ENCODE measurements around the gene FBXO38.

FBXO38 gene

GRCh38 chr5:148382961-148383360, 797 bp upstream of the FBXO38 start:
- no peak for DNase-seq (ENCODE audit: low read depth in 2 of 2, low spot score in 1 of 2)

GRCh38 chr5:148384380-148384737, 601 bp downstream of the FBXO38 start:
- no peak for DNase-seq (ENCODE audit: low read depth in 2 of 2, low spot score in 1 of 2)

- DNase-seq (ENCODE audit: low read depth in 2 of 2, low spot score in 1 of 2): no peak
Observed at GRCh38 chr5:148385094-148385493, 1.3 kb downstream of the FBXO38 start.

- no peak for DNase-seq (ENCODE audit: low read depth in 2 of 2, low spot score in 1 of 2)
Observed at GRCh38 chr5:148386041-148386440, 2.3 kb downstream of the FBXO38 start.

- no peak for DNase-seq (ENCODE audit: low read depth in 2 of 2, low spot score in 1 of 2)
Observed at GRCh38 chr5:148387325-148387724, 3.6 kb downstream of the FBXO38 start.

GRCh38 chr5:148388696-148389095, 4.9 kb downstream of the FBXO38 start:
- DNase-seq (ENCODE audit: low read depth in 2 of 2, low spot score in 1 of 2): no peak

GRCh38 chr5:148390914-148391313, 7.2 kb downstream of the FBXO38 start:
- no peak for DNase-seq (ENCODE audit: low read depth in 2 of 2, low spot score in 1 of 2)

GRCh38 chr5:148391422-148391821, 7.7 kb downstream of the FBXO38 start:
- DNase-seq (ENCODE audit: low read depth in 2 of 2, low spot score in 1 of 2): no peak

GRCh38 chr5:148393390-148393741, 9.6 kb downstream of the FBXO38 start:
- DNase-seq (ENCODE audit: low read depth in 2 of 2, low spot score in 1 of 2): no peak

GRCh38 chr5:148394587-148395019, 10.8 kb downstream of the FBXO38 start:
- DNase-seq (ENCODE audit: low read depth in 2 of 2, low spot score in 1 of 2): no peak

GRCh38 chr5:148395031-148395430, 11.3 kb downstream of the FBXO38 start:
- DNase-seq (ENCODE audit: low read depth in 2 of 2, low spot score in 1 of 2): no peak

- DNase-seq (ENCODE audit: low read depth in 2 of 2, low spot score in 1 of 2): no peak
Observed at GRCh38 chr5:148397968-148398595, 14.3 kb downstream of the FBXO38 start.

GRCh38 chr5:148398698-148399121, 15.0 kb downstream of the FBXO38 start:
- no peak for DNase-seq (ENCODE audit: low read depth in 2 of 2, low spot score in 1 of 2)

- DNase-seq (ENCODE audit: low read depth in 2 of 2, low spot score in 1 of 2): no peak
Observed at GRCh38 chr5:148401604-148402003, 17.8 kb downstream of the FBXO38 start.

GRCh38 chr5:148403344-148403743, 19.6 kb downstream of the FBXO38 start:
- DNase-seq (ENCODE audit: low read depth in 2 of 2, low spot score in 1 of 2): no peak

- DNase-seq (ENCODE audit: low read depth in 2 of 2, low spot score in 1 of 2): no peak
Observed at GRCh38 chr5:148406406-148406805, 22.6 kb downstream of the FBXO38 start.

GRCh38 chr5:148408092-148408491, 24.3 kb downstream of the FBXO38 start:
- DNase-seq (ENCODE audit: low read depth in 2 of 2, low spot score in 1 of 2): no peak

GRCh38 chr5:148412124-148412523, 28.4 kb downstream of the FBXO38 start:
- no peak for DNase-seq (ENCODE audit: low read depth in 2 of 2, low spot score in 1 of 2)

GRCh38 chr5:148414833-148415232, 31.1 kb downstream of the FBXO38 start:
- no peak for DNase-seq (ENCODE audit: low read depth in 2 of 2, low spot score in 1 of 2)

GRCh38 chr5:148416416-148416815, 32.7 kb downstream of the FBXO38 start:
- no peak for DNase-seq (ENCODE audit: low read depth in 2 of 2, low spot score in 1 of 2)

GRCh38 chr5:148416921-148417320, 33.2 kb downstream of the FBXO38 start:
- no peak for DNase-seq (ENCODE audit: low read depth in 2 of 2, low spot score in 1 of 2)

GRCh38 chr5:148418511-148418910, 34.8 kb downstream of the FBXO38 start:
- no peak for DNase-seq (ENCODE audit: low read depth in 2 of 2, low spot score in 1 of 2)

- DNase-seq (ENCODE audit: low read depth in 2 of 2, low spot score in 1 of 2): no peak
Observed at GRCh38 chr5:148421661-148422060, 37.9 kb downstream of the FBXO38 start.

GRCh38 chr5:148425808-148426207, 42.0 kb downstream of the FBXO38 start:
- no peak for DNase-seq (ENCODE audit: low read depth in 2 of 2, low spot score in 1 of 2)
